Cardiac muscle cell (in vitro differentiated cells and primary cell): ENCODE results near the gene HBE1. TPM values are rescaled to one million over a fixed set of nuclear protein-coding genes. Genes with fewer than 3 reads are reported as not detected.

ENCODE experiments used
- DNase-seq, 2 donors: peaks; one replicate each; pipeline versions ENCODE4 v3.0.0 to v3.0.0-alpha.2; 2010 to 2017; ENCODE audit warnings: low read depth in 1 of 2, low spot score in 1 of 2
- H3K27ac ChIP-seq: fragments of 200-600 bp; sonication (generic); 2 replicates; pipeline ENCODE4 v1.5.1; 2016
- H3K27me3 ChIP-seq: fragments of 200-600 bp; sonication (generic); 2 replicates; pipeline ENCODE4 v1.6.0; 2016; ENCODE audit warnings: control low read depth
- H3K36me3 ChIP-seq: fragments of 200-600 bp; sonication (generic); 2 replicates; pipeline ENCODE4 v1.5.1; 2016; ENCODE audit warnings: control low read depth
- H3K4me1 ChIP-seq: fragments of 200-600 bp; sonication (generic); 2 replicates; pipeline ENCODE4 v1.8.1; 2017; ENCODE audit warnings: low read depth, mild to moderate bottlenecking, mixed run types
- H3K4me3 ChIP-seq: fragments of 200-600 bp; sonication (generic); 2 replicates; pipeline ENCODE4 v1.5.1; 2016; ENCODE audit warnings: mild to moderate bottlenecking
- H3K9me3 ChIP-seq: fragments of 200-600 bp; sonication (generic); 2 replicates; pipeline ENCODE4 v1.5.1; 2017; ENCODE audit warnings: low read depth, mild to moderate bottlenecking, control low read depth
- CTCF ChIP-seq: IDR thresholded peaks from 2 replicates; pipeline ENCODE4 v1.5.1; 2012; ENCODE audit warnings: low read depth, mild to moderate bottlenecking, low read length
- polyA plus RNA-seq: library from polyadenylated mRNA; unstranded; fragments of >200 nt; fragmentation: Nextera tagmentation; extraction: Ambion mirVana; gene quantifications from 2 replicates; pipeline ENCODE4 v1.2.1, GENCODE V29; 2016
- total RNA-seq: library from RNA; depleted of rRNA; stranded (reverse); fragments of >200 nt; gene quantifications from 2 replicates; pipeline ENCODE4 v1.2.3, GENCODE V29; 2016

HBE1 gene
- total and polyA plus RNA-seq, 2 experiments from 2014 or later = 0.23 to 0.51 TPM

- Histone ChIP-seq H3K27me3 (no peaks in the 10 kb centered on the region), H3K9me3 (no peaks in the 10 kb centered on the region), H3K27ac (no peak overlapping the region), H3K36me3 (no peaks in the 10 kb centered on the region), H3K4me3 (no peak overlapping the region), H3K4me1 (peaks cover 9% of the 10 kb centered on the region)
- DNase-seq = no peak
- no peak for TF ChIP-seq CTCF
Observed at GRCh38 chr11:5230266-5230665, 39.5 kb downstream of the HBE1 start.

- Histone ChIP-seq H3K27me3 (no peaks in the 10 kb centered on the region), H3K36me3 (no peaks in the 10 kb centered on the region), H3K9me3 (no peaks in the 10 kb centered on the region), H3K4me1 (peaks cover 8% of the 10 kb centered on the region), H3K4me3 (no peak overlapping the region), H3K27ac (no peak overlapping the region)
- TF ChIP-seq CTCF = no peak
- no peak for DNase-seq
Observed at GRCh38 chr11:5229796-5230195, 39.9 kb downstream of the HBE1 start.

- no peak for TF ChIP-seq CTCF
Observed at GRCh38 chr11:5229356-5229755, 40.4 kb downstream of the HBE1 start.

GRCh38 chr11:5228124-5228523, 41.6 kb downstream of the HBE1 start:
- Histone ChIP-seq H3K27ac (no peak overlapping the region), H3K27me3 (no peaks in the 10 kb centered on the region), H3K4me1 (no peaks in the 10 kb centered on the region), H3K36me3 (no peaks in the 10 kb centered on the region), H3K4me3 (no peak overlapping the region), H3K9me3 (no peaks in the 10 kb centered on the region)
- no peak for TF ChIP-seq CTCF
- DNase-seq = no peak

More at GRCh38 chr11:5229356-5229755, 40.4 kb downstream of the HBE1 start:
- no peak overlapping the region for H3K4me3 ChIP-seq
- no peaks in the 10 kb centered on the region for H3K27me3 ChIP-seq
- H3K4me1 ChIP-seq = peaks cover 4% of the 10 kb centered on the region
- no peak overlapping the region for H3K27ac ChIP-seq
- H3K9me3 ChIP-seq = no peaks in the 10 kb centered on the region
- DNase-seq = no peak
- H3K36me3 ChIP-seq = no peaks in the 10 kb centered on the region

- H3K27me3 ChIP-seq = no peaks in the 10 kb centered on the region
- H3K27ac ChIP-seq = no peak overlapping the region
- no peaks in the 10 kb centered on the region for H3K9me3 ChIP-seq
- DNase-seq = no peak
- H3K36me3 ChIP-seq = no peaks in the 10 kb centered on the region
- H3K4me3 ChIP-seq = no peak overlapping the region
- H3K4me1 ChIP-seq = no peaks in the 10 kb centered on the region
- TF ChIP-seq CTCF = no peak
Observed at GRCh38 chr11:5227681-5228080, 42.1 kb downstream of the HBE1 start.
